Activated T-helper 1 cell treated with anti-CD3 and anti-CD28 coated beads, Interleukin-12 subunit alpha, Interleukin-12 subunit beta, Interleukin-2, Interleukin-4 antibody, amounts not matched to agents 30 ng/mL and 10 ng/mL and 1 ng/mL, durations not matched to agents 14 hours and 24 hours and 36 hours (primary cell): ENCODE measurements around the gene QKI. TPM values are rescaled to one million over a fixed set of nuclear protein-coding genes. Genes with fewer than 3 reads are reported as not detected.
"Not testable (repeated sequence)": the region's sequence is repeated elsewhere in the genome, so short reads cannot be mapped to it uniquely, and the experiment has no call there.

Experiments used
- DNase-seq: peaks from one replicate; pipeline ENCODE4 v3.0.0; 2021; ENCODE audit warnings: low spot score
- H3K27ac Mint-ChIP-seq: one replicate; pipeline ENCODE4 v1.8.0; 2021; ENCODE audit warnings: mild to moderate bottlenecking, mixed read lengths
- H3K27me3 Mint-ChIP-seq: one replicate; pipeline ENCODE4 v1.8.0; 2022; ENCODE audit warnings: mild to moderate bottlenecking, moderate library complexity, mixed read lengths; ENCODE audit not compliant: insufficient read depth
- H3K36me3 Mint-ChIP-seq: one replicate; pipeline ENCODE4 v1.8.0; 2021; ENCODE audit warnings: low read depth, mixed read lengths
- H3K4me1 Mint-ChIP-seq: one replicate; pipeline ENCODE4 v1.8.0; 2021; ENCODE audit warnings: low read depth, mixed read lengths
- H3K4me3 Mint-ChIP-seq: one replicate; pipeline ENCODE4 v1.8.0; 2021; ENCODE audit warnings: mild to moderate bottlenecking, moderate library complexity, mixed read lengths
- H3K9me3 Mint-ChIP-seq: one replicate; pipeline ENCODE4 v1.8.0; 2021; ENCODE audit warnings: mixed read lengths
- intact Hi-C: fragments of 100-400 bp; cut with micrococcal nuclease; formaldehyde crosslinking; loops from one replicate; pipeline ENCODE4 v1.15.1; 2024
- total RNA-seq: library from RNA; stranded (reverse); gene quantifications from 2 replicates; pipeline ENCODE4 v1.2.3, GENCODE V29; 2022

Gene QKI
- total RNA-seq, 1 donor from 2014 or later = 72.5 TPM

DNA sequence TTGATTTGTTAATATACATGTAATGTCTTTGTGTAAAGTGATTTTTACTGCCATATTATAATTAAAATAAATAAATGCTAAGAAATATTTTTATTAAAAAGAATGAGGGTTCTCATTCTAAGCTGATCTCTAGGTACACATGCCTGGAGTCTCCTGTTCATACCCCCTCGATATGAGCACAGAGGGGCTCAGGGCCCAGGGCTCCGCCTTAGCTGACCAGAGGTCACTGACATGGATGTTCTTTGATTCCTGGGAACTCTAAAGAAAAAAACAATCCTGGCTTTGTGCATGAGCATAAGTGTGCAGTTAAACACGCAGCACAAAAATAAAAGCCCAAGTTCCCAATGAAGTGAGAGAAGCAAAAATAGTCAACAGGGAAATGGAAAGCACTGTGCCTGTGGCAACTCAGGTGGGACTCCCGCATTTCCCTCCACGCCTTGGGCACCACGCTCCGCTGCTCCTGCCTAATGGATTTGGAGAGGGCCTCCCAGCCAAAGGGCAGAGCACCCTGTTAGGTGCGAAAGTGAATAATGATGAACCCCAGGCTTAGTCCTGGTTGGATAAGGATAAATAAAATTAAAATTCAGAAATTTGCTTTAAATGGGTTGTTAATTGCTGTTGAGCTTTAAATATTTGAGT lies 33.3 kb upstream of the QKI start:
- no peaks in the 10 kb centered on the region for H3K27me3 Mint-ChIP-seq
- H3K36me3 Mint-ChIP-seq = no peaks in the 10 kb centered on the region
- H3K4me3 Mint-ChIP-seq = no peak overlapping the region
- DNase-seq = no peak
- peaks cover 5% of the 10 kb centered on the region for H3K9me3 Mint-ChIP-seq
- H3K27ac Mint-ChIP-seq = no peak overlapping the region
- no peaks in the 10 kb centered on the region for H3K4me1 Mint-ChIP-seq
- intact Hi-C loops = no loop called here

DNA sequence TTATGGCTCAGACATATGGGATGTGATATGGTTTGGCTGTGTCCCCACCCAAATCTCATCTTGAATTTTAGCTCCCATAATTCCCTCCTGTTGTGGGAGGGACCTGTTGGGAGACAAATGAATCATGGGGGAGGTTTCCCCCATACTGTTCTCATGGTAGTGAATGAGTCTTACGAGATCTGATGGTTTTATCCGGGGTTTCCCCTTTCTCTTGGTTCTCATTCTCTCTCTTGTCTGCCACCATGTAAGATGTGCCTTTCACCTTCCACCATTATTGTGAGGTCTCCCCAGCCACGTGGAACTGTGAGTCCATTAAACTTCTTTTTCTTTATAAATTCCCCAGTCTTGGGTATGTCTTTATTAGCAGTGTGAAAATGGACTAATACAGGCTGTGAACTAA lies 31.1 kb upstream of the QKI start:
- H3K9me3 Mint-ChIP-seq, H3K27me3 Mint-ChIP-seq, H3K4me3 Mint-ChIP-seq, DNase-seq, intact Hi-C loops, H3K27ac Mint-ChIP-seq, H3K36me3 Mint-ChIP-seq, H3K4me1 Mint-ChIP-seq: not testable (repeated sequence)

- no peak for DNase-seq
- Mint-ChIP-seq H3K4me3 (no peak overlapping the region), H3K4me1 (no peaks in the 10 kb centered on the region), H3K9me3 (peaks cover 5% of the 10 kb centered on the region), H3K27me3 (no peaks in the 10 kb centered on the region), H3K27ac (no peak overlapping the region), H3K36me3 (no peaks in the 10 kb centered on the region)
- intact Hi-C loops = no loop called here
Observed at GRCh38 chr6:163383912-163384311, 30.6 kb upstream of the QKI start.

GRCh38 chr6:163384510-163384909 lies 30.0 kb upstream of the QKI start:
- intact Hi-C loops = no loop called here
- H3K4me1 Mint-ChIP-seq = no peaks in the 10 kb centered on the region
- H3K9me3 Mint-ChIP-seq = peaks cover 5% of the 10 kb centered on the region
- no peak overlapping the region for H3K27ac Mint-ChIP-seq
- H3K27me3 Mint-ChIP-seq = no peaks in the 10 kb centered on the region
- DNase-seq = no peak
- no peak overlapping the region for H3K4me3 Mint-ChIP-seq
- no peaks in the 10 kb centered on the region for H3K36me3 Mint-ChIP-seq

GRCh38 chr6:163385503-163385902 lies 29.0 kb upstream of the QKI start:
- H3K4me1 Mint-ChIP-seq = not testable (repeated sequence)

GRCh38 chr6:163386329-163386908 lies 28.1 kb upstream of the QKI start:
- H3K27ac Mint-ChIP-seq = no peak overlapping the region
- H3K4me1 Mint-ChIP-seq = no peaks in the 10 kb centered on the region
- H3K9me3 Mint-ChIP-seq = peaks cover 5% of the 10 kb centered on the region
- no peak for DNase-seq
- no peaks in the 10 kb centered on the region for H3K36me3 Mint-ChIP-seq
- H3K27me3 Mint-ChIP-seq = no peaks in the 10 kb centered on the region
- intact Hi-C loops = no loop called here
- no peak overlapping the region for H3K4me3 Mint-ChIP-seq

More at GRCh38 chr6:163385503-163385902, 29.0 kb upstream of the QKI start:
- H3K9me3 Mint-ChIP-seq, intact Hi-C loops, H3K36me3 Mint-ChIP-seq, DNase-seq, H3K4me3 Mint-ChIP-seq, H3K27ac Mint-ChIP-seq, H3K27me3 Mint-ChIP-seq: not testable (repeated sequence)

GRCh38 chr6:163387317-163387716 lies 27.2 kb upstream of the QKI start:
- Mint-ChIP-seq H3K4me3 (no peak overlapping the region), H3K9me3 (peaks cover 5% of the 10 kb centered on the region), H3K4me1 (no peaks in the 10 kb centered on the region), H3K36me3 (no peaks in the 10 kb centered on the region), H3K27ac (no peak overlapping the region), H3K27me3 (peaks cover 3% of the 10 kb centered on the region)
- no peak for DNase-seq
- intact Hi-C loops = no loop called here

DNA sequence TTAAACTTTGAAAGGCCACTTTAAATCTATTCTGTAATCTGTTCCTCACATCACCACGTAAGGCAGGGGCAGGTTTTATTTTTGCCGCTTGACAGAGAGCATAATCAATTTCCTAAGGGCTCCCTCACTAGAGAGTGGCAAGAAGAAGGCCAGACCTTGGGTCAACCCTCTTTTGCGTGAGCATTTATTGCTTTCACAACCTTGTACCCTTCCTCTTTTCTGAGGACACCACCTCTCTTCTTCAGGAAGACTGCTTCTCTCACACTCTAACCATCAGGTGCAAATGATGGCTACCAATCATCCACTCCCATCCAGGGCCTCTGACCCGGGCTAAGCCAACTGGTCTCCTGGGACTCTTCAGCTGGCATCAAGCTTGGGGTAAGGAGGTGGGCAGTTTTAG lies 25.2 kb upstream of the QKI start:
- Mint-ChIP-seq H3K36me3 (no peaks in the 10 kb centered on the region), H3K27me3 (peaks cover 7% of the 10 kb centered on the region), H3K4me3 (no peak overlapping the region), H3K9me3 (no peaks in the 10 kb centered on the region), H3K4me1 (no peaks in the 10 kb centered on the region), H3K27ac (no peak overlapping the region)
- DNase-seq = no peak
- intact Hi-C loops = no loop called here

DNA sequence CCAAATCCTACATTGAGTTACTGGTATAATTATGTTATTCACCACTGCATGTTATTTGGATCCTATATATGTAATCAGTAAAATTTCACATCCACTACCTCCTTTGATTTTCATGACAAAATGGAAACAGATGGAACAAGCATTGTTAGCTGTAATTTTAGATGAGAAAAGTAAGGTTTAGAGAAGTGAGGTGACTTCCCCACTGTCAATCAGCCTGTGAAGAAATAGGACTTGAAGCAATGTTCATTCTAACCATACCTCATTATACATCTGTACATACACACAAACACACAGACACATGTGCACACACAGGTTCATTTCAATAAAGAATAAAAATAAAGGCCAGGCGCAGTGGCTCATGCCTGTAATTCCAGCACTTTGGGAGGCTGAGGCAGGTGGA lies 23.7 kb upstream of the QKI start:
- H3K27ac Mint-ChIP-seq = no peak overlapping the region
- no peaks in the 10 kb centered on the region for H3K36me3 Mint-ChIP-seq
- intact Hi-C loops = no loop called here
- no peak for DNase-seq
- H3K27me3 Mint-ChIP-seq = peaks cover 13% of the 10 kb centered on the region
- H3K9me3 Mint-ChIP-seq = no peaks in the 10 kb centered on the region
- no peak overlapping the region for H3K4me3 Mint-ChIP-seq
- H3K4me1 Mint-ChIP-seq = no peaks in the 10 kb centered on the region

DNA sequence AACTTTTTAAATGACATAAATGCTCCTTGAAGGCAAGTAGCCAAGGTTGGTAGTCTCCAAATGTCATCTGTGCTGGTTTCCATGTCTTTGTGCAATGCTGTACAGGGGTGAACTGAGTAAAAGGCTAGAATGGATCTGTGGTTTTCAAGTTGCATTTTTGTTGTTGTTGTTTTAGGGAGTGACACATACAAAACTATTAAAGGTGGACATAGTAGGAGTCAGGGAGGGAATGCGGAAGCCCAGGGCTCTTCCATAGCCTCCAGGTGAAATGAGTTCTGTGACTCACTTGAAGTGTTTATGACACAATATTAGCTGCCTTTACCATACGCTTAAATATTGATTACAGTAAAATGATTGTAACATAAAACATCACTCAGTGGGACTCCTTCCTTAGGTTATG lies 22.5 kb upstream of the QKI start:
- H3K27ac Mint-ChIP-seq = no peak overlapping the region
- no peaks in the 10 kb centered on the region for H3K9me3 Mint-ChIP-seq
- H3K36me3 Mint-ChIP-seq = no peaks in the 10 kb centered on the region
- H3K4me3 Mint-ChIP-seq = no peak overlapping the region
- peaks cover 6% of the 10 kb centered on the region for H3K4me1 Mint-ChIP-seq
- intact Hi-C loops = no loop called here
- DNase-seq = no peak
- H3K27me3 Mint-ChIP-seq = peaks cover 21% of the 10 kb centered on the region

GRCh38 chr6:163392533-163392932 lies 22.0 kb upstream of the QKI start:
- H3K36me3 Mint-ChIP-seq = no peaks in the 10 kb centered on the region
- peaks cover 6% of the 10 kb centered on the region for H3K4me1 Mint-ChIP-seq
- H3K9me3 Mint-ChIP-seq = no peaks in the 10 kb centered on the region
- intact Hi-C loops = no loop called here
- DNase-seq = no peak
- no peak overlapping the region for H3K4me3 Mint-ChIP-seq
- no peak overlapping the region for H3K27ac Mint-ChIP-seq
- H3K27me3 Mint-ChIP-seq = peaks cover 21% of the 10 kb centered on the region

DNA sequence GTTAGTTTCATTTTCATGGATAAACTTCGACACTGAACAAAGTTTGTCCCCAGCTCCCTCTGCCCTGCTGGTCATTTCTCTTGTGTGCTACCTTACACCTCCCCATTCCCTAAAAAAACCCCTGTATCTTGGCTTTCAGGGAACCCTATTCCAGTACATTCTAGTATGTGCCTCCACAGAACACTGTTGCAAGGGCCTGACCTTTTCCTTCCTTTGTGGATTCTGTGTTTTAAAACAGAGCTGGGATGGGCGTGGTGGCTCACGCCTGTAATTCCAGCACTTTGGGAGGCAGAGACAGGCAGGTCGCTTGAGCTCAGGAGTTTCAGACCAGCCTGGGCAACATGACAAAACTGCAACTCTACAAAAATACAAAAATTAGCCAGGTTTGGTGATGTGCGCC lies 20.6 kb upstream of the QKI start:
- Mint-ChIP-seq H3K27ac (no peak overlapping the region), H3K36me3 (no peaks in the 10 kb centered on the region), H3K4me3 (no peak overlapping the region), H3K4me1 (peaks cover 6% of the 10 kb centered on the region), H3K27me3 (peaks cover 25% of the 10 kb centered on the region), H3K9me3 (no peaks in the 10 kb centered on the region)
- intact Hi-C loops = no loop called here
- DNase-seq = no peak

DNA sequence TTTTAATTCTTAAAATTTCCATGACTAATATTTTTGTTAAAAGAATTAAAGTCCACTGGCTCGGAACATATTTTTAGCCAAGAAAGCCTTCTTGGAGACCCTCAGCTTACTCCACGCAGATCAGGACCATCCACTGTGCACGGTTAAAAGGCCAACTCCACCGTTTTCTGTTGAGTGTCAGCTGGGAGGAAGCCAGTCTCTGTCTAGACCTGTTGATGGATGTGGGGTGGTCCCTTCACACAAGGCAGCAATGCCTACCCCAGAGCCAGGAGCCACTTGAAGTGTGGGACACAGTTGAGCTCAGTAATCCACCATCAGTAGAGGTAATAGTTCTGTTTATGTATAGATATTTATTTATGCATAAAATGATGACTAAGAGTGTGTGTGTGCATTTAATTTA lies 19.9 kb upstream of the QKI start:
- intact Hi-C loops = no loop called here
- Mint-ChIP-seq H3K27me3 (peaks cover 28% of the 10 kb centered on the region), H3K36me3 (no peaks in the 10 kb centered on the region), H3K9me3 (no peaks in the 10 kb centered on the region), H3K27ac (no peak overlapping the region), H3K4me1 (peaks cover 6% of the 10 kb centered on the region), H3K4me3 (no peak overlapping the region)
- DNase-seq = no peak
